ENCODE results near the gene ZBTB4.

The ZBTB4 gene

DNA sequence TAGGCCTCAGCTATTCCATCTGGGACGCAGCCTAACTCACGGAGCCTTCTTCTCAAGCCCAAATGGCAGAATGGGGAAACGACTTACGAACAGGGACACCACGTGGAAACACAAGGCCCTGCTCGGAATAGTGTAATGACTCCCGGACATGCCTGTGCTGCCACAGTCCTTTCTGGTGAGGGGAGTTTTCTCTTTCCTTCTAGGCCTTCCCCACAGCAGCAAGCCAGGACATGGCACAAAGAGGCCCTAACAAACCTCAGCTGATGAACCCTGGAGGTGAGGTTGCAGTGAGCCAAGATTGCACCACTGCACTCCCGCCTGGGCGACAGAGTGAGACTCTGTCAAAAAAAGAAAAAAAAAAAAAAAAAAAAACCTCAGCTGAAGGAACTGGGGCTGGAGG is 15.3 kb downstream of the ZBTB4 start:
- Histone ChIP-seq H4K20me1 (ENCODE audit: low read depth, low read length) (no peaks in the 10 kb centered on the region), H3K27ac (ENCODE audit: low read depth, low read length) (no peak overlapping the region), H3F3A (ENCODE audit: insufficient read depth) (no peaks in the 10 kb centered on the region), H3K9ac (ENCODE audit: low read length) (no peak overlapping the region), H3K27me3 (ENCODE audit: low read length) (no peaks in the 10 kb centered on the region), H3K79me2 (ENCODE audit: insufficient read depth, low read length) (no peaks in the 10 kb centered on the region), H2AFZ (ENCODE audit: low read depth, low read length, severe bottlenecking) (no peak overlapping the region), H3K4me2 (ENCODE audit: low read depth, low read length, poor library complexity, severe bottlenecking) (no peak overlapping the region), H3K36me3 (ENCODE audit: low read length) (no peaks in the 10 kb centered on the region), H3K9me2 (replicated peaks; ENCODE audit: insufficient read depth, low read length) (no peaks in the 10 kb centered on the region), H3K9me3 (ENCODE audit: insufficient read depth, low read length) (no peaks in the 10 kb centered on the region), H3K4me3 (ENCODE audit: insufficient read depth, low read length, poor library complexity, severe bottlenecking) (no peak overlapping the region)
- TF ChIP-seq, protein P1, sequence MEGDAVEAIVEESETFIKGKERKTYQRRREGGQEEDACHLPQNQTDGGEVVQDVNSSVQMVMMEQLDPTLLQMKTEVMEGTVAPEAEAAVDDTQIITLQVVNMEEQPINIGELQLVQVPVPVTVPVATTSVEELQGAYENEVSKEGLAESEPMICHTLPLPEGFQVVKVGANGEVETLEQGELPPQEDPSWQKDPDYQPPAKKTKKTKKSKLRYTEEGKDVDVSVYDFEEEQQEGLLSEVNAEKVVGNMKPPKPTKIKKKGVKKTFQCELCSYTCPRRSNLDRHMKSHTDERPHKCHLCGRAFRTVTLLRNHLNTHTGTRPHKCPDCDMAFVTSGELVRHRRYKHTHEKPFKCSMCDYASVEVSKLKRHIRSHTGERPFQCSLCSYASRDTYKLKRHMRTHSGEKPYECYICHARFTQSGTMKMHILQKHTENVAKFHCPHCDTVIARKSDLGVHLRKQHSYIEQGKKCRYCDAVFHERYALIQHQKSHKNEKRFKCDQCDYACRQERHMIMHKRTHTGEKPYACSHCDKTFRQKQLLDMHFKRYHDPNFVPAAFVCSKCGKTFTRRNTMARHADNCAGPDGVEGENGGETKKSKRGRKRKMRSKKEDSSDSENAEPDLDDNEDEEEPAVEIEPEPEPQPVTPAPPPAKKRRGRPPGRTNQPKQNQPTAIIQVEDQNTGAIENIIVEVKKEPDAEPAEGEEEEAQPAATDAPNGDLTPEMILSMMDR (IDR thresholded peaks at IDR 0.05; ENCODE audit: insufficient read depth, low read length, poor library complexity, severe bottlenecking) = no peak
- TF ChIP-seq EZH2phosphoT487 (conservative IDR thresholded peaks at IDR 0.05; ENCODE audit: low read length) = no peak

DNA sequence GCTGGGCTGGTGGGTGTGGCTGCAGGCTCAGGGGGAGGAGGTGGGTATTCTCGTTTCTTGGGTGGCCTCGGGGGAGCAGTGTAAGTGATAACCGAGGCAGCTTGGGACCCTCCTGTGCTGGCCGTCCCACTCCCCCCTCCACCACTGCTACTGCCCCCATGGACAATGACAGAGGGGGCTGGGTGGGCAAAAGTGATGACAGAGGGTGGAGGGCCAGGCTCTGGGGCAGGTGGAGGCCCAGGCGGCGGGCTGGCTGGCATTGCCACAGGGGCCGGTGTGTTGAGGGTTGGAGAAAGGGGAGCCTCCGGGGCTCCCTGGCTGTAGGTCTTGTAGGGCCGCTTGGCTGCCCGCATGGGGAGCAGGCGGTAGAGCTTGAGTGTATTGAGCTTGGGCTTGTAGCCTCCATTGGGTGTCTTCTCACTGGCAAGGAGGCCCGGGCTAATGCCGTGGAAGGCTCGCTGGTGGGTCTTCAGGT is 16.0 kb downstream of the ZBTB4 start:
- no peak overlapping the region for H3K9ac ChIP-seq (ENCODE audit: low read length)
- no peaks in the 10 kb centered on the region for H3K27me3 ChIP-seq (ENCODE audit: low read length)
- no peak overlapping the region for H3K27ac ChIP-seq (ENCODE audit: low read depth, low read length)
- TF ChIP-seq EZH2phosphoT487 (conservative IDR thresholded peaks at IDR 0.05; ENCODE audit: low read length) = no peak
- TF ChIP-seq, protein P1 (IDR thresholded peaks at IDR 0.05; ENCODE audit: insufficient read depth, low read length, poor library complexity, severe bottlenecking) = no peak
- no peak overlapping the region for H2AFZ ChIP-seq (ENCODE audit: low read depth, low read length, severe bottlenecking)
- H4K20me1 ChIP-seq (ENCODE audit: low read depth, low read length) = no peaks in the 10 kb centered on the region
- no peak overlapping the region for H3K4me2 ChIP-seq (ENCODE audit: low read depth, low read length, poor library complexity, severe bottlenecking)
- no peaks in the 10 kb centered on the region for H3K9me2 ChIP-seq (replicated peaks; ENCODE audit: insufficient read depth, low read length)
- no peaks in the 10 kb centered on the region for H3K9me3 ChIP-seq (ENCODE audit: insufficient read depth, low read length)
- no peaks in the 10 kb centered on the region for H3K79me2 ChIP-seq (ENCODE audit: insufficient read depth, low read length)
- H3K4me3 ChIP-seq (ENCODE audit: insufficient read depth, low read length, poor library complexity, severe bottlenecking) = no peak overlapping the region
- no peaks in the 10 kb centered on the region for H3F3A ChIP-seq (ENCODE audit: insufficient read depth)
- H3K36me3 ChIP-seq (ENCODE audit: low read length) = no peaks in the 10 kb centered on the region

DNA sequence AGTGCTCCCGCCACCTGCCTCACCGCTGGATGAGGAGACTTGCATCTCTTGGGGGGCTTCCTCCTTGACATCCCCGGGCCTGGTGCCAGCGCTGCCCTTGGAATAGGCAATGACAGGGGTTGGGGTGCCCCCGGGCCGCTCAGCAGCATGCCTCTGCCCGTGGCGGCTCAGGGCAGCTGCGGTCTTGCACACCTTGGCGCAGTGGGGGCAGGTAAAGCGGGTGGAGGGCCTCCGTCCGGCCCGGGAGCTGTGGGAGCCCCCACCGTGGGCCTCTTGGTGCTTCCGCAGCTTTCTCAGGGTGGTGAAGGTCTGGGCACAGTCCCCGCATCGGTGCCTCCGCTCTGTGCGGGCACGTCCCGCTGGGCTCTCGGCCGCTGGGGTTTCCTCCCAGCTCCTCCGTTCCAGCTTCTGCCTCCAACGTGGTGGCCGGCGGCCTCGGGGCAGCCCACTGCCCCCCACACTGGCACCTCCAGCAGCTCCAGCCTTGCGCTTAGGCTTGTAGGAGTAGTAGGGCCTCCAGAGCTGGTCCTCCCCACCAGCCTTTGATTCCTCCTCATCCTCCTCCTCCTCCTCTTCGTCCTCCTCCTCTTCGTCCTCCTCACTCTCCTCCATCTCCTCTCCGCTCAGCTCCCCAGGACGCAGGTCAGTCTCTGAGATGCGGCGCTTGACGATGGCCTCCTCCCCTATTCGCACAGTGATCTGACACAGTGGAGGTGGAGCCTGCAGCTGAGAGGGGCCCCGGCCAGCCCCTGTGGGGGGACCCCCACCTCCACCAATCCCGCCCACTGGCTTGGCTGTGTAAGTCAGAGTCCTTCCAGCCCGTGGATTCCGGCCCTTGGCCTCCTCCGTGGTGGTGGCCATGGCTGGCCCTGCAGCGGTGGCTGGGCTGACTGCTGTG is 16.7 kb downstream of the ZBTB4 start:
- Histone ChIP-seq H4K20me1 (ENCODE audit: low read depth, low read length) (no peaks in the 10 kb centered on the region), H3K36me3 (ENCODE audit: low read length) (no peaks in the 10 kb centered on the region), H3K27me3 (ENCODE audit: low read length) (no peaks in the 10 kb centered on the region), H3K9me2 (replicated peaks; ENCODE audit: insufficient read depth, low read length) (no peaks in the 10 kb centered on the region), H3K4me3 (ENCODE audit: insufficient read depth, low read length, poor library complexity, severe bottlenecking) (no peak overlapping the region), H3K9me3 (ENCODE audit: insufficient read depth, low read length) (no peaks in the 10 kb centered on the region), H2AFZ (ENCODE audit: low read depth, low read length, severe bottlenecking) (no peak overlapping the region), H3F3A (ENCODE audit: insufficient read depth) (no peaks in the 10 kb centered on the region), H3K4me2 (ENCODE audit: low read depth, low read length, poor library complexity, severe bottlenecking) (no peak overlapping the region), H3K27ac (ENCODE audit: low read depth, low read length) (no peak overlapping the region), H3K79me2 (ENCODE audit: insufficient read depth, low read length) (no peaks in the 10 kb centered on the region), H3K9ac (ENCODE audit: low read length) (no peak overlapping the region)
- TF ChIP-seq, protein P1 (IDR thresholded peaks at IDR 0.05; ENCODE audit: insufficient read depth, low read length, poor library complexity, severe bottlenecking) = no peak
- TF ChIP-seq EZH2phosphoT487 (conservative IDR thresholded peaks at IDR 0.05; ENCODE audit: low read length) = no peak

Measured in SU-DHL-6 (cell line).